PFSK-1 (cell line): ENCODE results near the gene PKN1.

Experiments used
- FOXP2 ChIP-seq: optimal IDR thresholded peaks from 2 replicates; pipeline ENCODE3; 2011; ENCODE audit warnings: borderline replicate concordance, control low read depth, inconsistent platforms; ENCODE audit not compliant: insufficient read depth; ENCODE audit errors: extremely low read length, extremely low read depth
- POLR2AphosphoS5 ChIP-seq: IDR thresholded peaks from 2 replicates; pipeline ENCODE4 v1.6.1; 2012; ENCODE audit warnings: low read depth, mild to moderate bottlenecking, control low read depth, low read length, moderate library complexity
- TAF1 ChIP-seq: IDR thresholded peaks from 2 replicates; pipeline ENCODE4 v1.6.1; 2012; ENCODE audit warnings: low read length, control low read depth, borderline replicate concordance; ENCODE audit not compliant: insufficient read depth

DNA sequence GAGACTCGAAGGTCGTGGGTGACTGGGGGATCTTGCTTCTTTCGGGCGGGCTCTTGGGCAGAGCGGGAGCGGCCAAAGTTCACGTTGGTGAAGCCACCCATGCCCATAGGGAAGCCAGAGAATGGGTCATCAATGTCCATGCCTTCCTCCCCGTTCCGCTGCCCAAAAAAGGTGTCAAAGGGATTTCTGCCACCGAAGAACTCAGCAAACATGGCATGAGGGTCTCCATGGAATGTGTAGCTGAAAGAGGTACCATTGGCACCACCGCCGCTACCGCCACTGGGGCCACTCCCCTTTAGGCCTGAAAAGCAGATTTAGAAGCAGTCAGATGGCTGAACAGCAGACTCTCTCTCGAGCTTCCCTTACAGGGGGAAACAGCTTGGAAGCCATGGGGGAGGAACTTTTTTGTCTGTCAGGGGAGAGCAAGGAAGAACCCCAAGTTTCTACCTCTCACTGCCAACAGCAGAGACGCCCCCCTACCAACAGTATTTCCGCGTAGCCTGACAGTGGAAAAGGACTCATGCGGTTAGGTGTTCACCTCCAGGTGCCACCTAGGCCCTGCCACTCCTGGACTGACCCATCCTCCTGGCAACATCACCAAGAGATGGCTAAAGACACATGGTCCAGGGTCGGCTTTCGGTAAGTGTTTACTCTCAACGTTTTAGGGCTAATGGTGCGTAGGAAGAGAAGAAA is 83.8 kb downstream of the PKN1 start:
- TF ChIP-seq POLR2AphosphoS5 (no peak), FOXP2 (no peak), TAF1 (no peak)
